ENCODE measurements around the gene PVALB. TPM values are rescaled to one million over a fixed set of nuclear protein-coding genes. Genes with fewer than 3 reads are reported as not detected.

Gene PVALB
- total RNA-seq, 3 donors from 2014 or later (not counting 1 experiment from before 2014, with no cell fraction given): 0.99 TPM; not detected in 2

DNA sequence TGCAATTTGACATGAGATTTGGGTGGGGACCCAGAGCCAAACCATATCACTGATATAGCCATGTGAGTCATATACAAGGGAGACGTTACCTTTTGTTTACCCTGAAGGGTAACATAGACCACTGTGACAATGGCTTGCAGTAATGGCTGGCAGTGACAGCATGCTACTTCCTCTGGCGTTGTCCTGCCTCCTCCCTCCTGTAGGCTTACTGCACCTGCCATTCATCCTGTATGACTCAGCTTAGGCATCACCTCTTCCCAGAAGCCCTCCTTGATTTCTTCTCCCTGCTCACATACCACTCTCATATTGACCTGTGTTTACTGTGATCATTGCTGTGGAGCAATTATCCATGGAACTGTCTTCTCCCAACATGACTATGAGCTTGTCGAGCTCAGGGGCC lies 12.0 kb upstream of the PVALB start:
- Mint-ChIP-seq H3K9me3 (no peaks in the 10 kb centered on the region), H3K36me3 (no peaks in the 10 kb centered on the region), H3K4me3 (no peak overlapping the region), H3K27me3 (ENCODE audit: low read depth in 2 of 2) (peaks cover 0 to 24% of the 10 kb centered on the region in 2 donors), H3K27ac (no peak overlapping the region), H3K4me1 (no peaks in the 10 kb centered on the region)
- Histone ChIP-seq H3K36me3 (ENCODE audit: control insufficient read depth, insufficient read depth, low read length) (no peaks in the 10 kb centered on the region), H3K9me3 (ENCODE audit: control insufficient read depth, insufficient read depth, low read length) (peaks cover 2% of the 10 kb centered on the region), H3K27ac (ENCODE audit: low read length) (no peak overlapping the region), H3K27me3 (ENCODE audit: control insufficient read depth, insufficient read depth, low read length) (no peaks in the 10 kb centered on the region), H3K4me1 (ENCODE audit: control insufficient read depth, insufficient read depth, low read length) (no peaks in the 10 kb centered on the region), H3K4me3 (ENCODE audit: low read length) (no peak overlapping the region)
- intact Hi-C loops (cut with micrococcal nuclease): no loop called here
- WGBS (ENCODE audit: insufficient coverage): 57% methylated on average over 3 of the region's 3 CpGs
- TF ChIP-seq, protein P1, sequence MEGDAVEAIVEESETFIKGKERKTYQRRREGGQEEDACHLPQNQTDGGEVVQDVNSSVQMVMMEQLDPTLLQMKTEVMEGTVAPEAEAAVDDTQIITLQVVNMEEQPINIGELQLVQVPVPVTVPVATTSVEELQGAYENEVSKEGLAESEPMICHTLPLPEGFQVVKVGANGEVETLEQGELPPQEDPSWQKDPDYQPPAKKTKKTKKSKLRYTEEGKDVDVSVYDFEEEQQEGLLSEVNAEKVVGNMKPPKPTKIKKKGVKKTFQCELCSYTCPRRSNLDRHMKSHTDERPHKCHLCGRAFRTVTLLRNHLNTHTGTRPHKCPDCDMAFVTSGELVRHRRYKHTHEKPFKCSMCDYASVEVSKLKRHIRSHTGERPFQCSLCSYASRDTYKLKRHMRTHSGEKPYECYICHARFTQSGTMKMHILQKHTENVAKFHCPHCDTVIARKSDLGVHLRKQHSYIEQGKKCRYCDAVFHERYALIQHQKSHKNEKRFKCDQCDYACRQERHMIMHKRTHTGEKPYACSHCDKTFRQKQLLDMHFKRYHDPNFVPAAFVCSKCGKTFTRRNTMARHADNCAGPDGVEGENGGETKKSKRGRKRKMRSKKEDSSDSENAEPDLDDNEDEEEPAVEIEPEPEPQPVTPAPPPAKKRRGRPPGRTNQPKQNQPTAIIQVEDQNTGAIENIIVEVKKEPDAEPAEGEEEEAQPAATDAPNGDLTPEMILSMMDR (IDR thresholded peaks at IDR 0.05): no peak
- DNase-seq (no peak), ATAC-seq (peak in 1 of 3 donors; percentile 35)

DNA sequence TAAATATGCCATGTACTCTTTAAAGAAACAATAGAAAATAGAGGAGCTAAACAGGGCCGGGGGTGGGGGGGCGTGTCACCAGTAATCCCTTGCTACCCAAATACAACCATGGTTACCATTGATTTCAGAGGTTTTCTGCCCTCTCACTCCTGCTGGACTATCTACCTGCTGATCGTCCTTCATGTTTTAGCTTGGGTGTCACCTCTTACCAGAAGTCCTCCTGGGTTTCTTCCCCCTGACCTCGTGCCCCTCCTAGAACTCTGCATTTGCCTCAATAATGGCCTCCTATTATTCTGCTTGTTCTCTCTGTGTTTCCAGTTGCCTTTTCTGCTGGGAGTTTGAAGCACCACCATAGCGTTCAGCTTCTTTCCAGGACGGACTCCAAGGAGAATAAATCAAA lies 9.4 kb upstream of the PVALB start:
- 84% methylated on average over 6 of the region's 6 CpGs for WGBS (ENCODE audit: insufficient coverage)
- intact Hi-C loops (cut with micrococcal nuclease): no loop called here
- Mint-ChIP-seq H3K9me3 (no peaks in the 10 kb centered on the region), H3K36me3 (no peaks in the 10 kb centered on the region), H3K4me3 (no peak overlapping the region), H3K27ac (no peak overlapping the region), H3K27me3 (ENCODE audit: low read depth in 2 of 2) (peaks cover 0 to 21% of the 10 kb centered on the region in 2 donors), H3K4me1 (no peaks in the 10 kb centered on the region)
- Histone ChIP-seq H3K27me3 (ENCODE audit: control insufficient read depth, insufficient read depth, low read length) (no peaks in the 10 kb centered on the region), H3K4me3 (ENCODE audit: low read length) (no peak overlapping the region), H3K4me1 (ENCODE audit: control insufficient read depth, insufficient read depth, low read length) (no peaks in the 10 kb centered on the region), H3K36me3 (ENCODE audit: control insufficient read depth, insufficient read depth, low read length) (no peaks in the 10 kb centered on the region), H3K27ac (ENCODE audit: low read length) (no peak overlapping the region), H3K9me3 (ENCODE audit: control insufficient read depth, insufficient read depth, low read length) (no peaks in the 10 kb centered on the region)
- TF ChIP-seq, protein P1 (IDR thresholded peaks at IDR 0.05): no peak
- DNase-seq (no peak), ATAC-seq (no peak)

DNA sequence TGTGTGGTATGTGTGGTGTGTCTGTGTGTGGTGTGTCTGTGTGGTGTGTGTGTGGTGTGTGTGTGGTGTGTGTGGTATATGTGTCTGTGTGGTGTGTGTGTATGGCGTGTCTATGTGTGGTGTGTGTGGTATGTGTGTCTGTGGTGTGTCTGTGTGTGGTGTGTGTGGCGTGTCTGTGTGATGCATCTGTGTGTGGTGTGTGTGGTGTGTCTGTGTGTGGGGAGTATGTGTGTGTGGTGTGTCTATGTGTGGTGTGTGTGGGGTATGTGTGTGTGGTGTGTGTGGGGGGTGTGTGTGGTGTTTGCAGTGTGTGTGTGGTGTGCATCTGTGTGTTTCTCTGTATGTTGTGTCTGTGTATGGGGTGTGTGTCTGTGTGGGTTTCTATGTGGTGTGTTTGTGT lies 7.8 kb upstream of the PVALB start:
- H3K9me3 Mint-ChIP-seq: no peaks in the 10 kb centered on the region
- no peak overlapping the region for H3K27ac ChIP-seq (ENCODE audit: low read length)
- peaks cover 14 to 26% of the 10 kb centered on the region in 2 donors for H3K27me3 Mint-ChIP-seq (ENCODE audit: low read depth in 2 of 2)
- H3K9me3 ChIP-seq (ENCODE audit: control insufficient read depth, insufficient read depth, low read length): no peaks in the 10 kb centered on the region
- no peaks in the 10 kb centered on the region for H3K4me1 ChIP-seq (ENCODE audit: control insufficient read depth, insufficient read depth, low read length)
- no peak overlapping the region for H3K4me3 ChIP-seq (ENCODE audit: low read length)
- WGBS (ENCODE audit: insufficient coverage): 80% methylated on average over 2 of the region's 2 CpGs
- H3K36me3 ChIP-seq (ENCODE audit: control insufficient read depth, insufficient read depth, low read length): no peaks in the 10 kb centered on the region
- H3K27me3 ChIP-seq (ENCODE audit: control insufficient read depth, insufficient read depth, low read length): no peaks in the 10 kb centered on the region
- no peak overlapping the region for H3K4me3 Mint-ChIP-seq
- no peaks in the 10 kb centered on the region for H3K36me3 Mint-ChIP-seq
- intact Hi-C loops (cut with micrococcal nuclease): no loop called here
- no peaks in the 10 kb centered on the region for H3K4me1 Mint-ChIP-seq
- no peak overlapping the region for H3K27ac Mint-ChIP-seq
- no peak for DNase-seq
- TF ChIP-seq, protein P1 (IDR thresholded peaks at IDR 0.05): no peak
- peak in 1 of 3 donors; percentile 22 for ATAC-seq

DNA sequence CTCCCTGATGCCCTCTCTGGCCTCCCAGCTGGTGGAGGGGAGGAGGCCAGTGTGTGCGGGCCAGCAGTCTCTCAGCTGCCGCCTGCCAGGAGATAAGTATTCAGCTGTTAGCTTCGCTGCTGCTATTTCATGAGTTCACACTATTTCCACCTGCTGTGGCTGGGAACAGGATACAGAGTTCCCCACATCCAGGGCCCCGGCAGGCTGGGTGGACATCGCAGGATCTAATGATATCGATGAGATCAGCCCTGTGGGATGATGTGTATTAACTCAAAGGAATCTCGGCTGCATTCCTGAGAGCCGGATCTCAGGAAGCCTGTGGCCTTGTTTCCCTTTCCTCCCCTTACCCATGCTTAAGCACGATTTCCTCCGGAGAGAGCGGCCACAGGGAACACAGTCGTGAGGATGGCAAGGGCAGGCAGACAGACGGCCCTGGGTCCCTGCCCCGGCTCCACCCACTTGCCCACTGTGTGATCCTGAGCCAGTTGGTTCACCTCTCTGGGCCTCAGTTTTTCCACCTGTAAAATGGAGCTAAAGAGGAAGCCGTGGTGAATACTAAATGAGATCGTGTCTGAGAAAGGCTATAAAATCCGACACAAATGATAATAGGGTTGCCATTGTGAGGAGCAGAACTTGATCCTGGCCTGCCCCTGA lies 6.5 kb upstream of the PVALB start:
- intact Hi-C loops (cut with micrococcal nuclease): no loop called here
- Mint-ChIP-seq H3K9me3 (no peaks in the 10 kb centered on the region), H3K27me3 (ENCODE audit: low read depth in 2 of 2) (peaks cover 27 to 40% of the 10 kb centered on the region in 2 donors), H3K4me3 (no peak overlapping the region), H3K36me3 (no peaks in the 10 kb centered on the region), H3K4me1 (no peaks in the 10 kb centered on the region), H3K27ac (no peak overlapping the region)
- no peak for DNase-seq
- peaks cover 5% of the 10 kb centered on the region for H3K27me3 ChIP-seq (ENCODE audit: control insufficient read depth, insufficient read depth, low read length)
- no peaks in the 10 kb centered on the region for H3K4me1 ChIP-seq (ENCODE audit: control insufficient read depth, insufficient read depth, low read length)
- TF ChIP-seq, protein P1 (IDR thresholded peaks at IDR 0.05): no peak
- no peaks in the 10 kb centered on the region for H3K9me3 ChIP-seq (ENCODE audit: control insufficient read depth, insufficient read depth, low read length)
- no peaks in the 10 kb centered on the region for H3K36me3 ChIP-seq (ENCODE audit: control insufficient read depth, insufficient read depth, low read length)
- no peak for ATAC-seq
- H3K4me3 ChIP-seq (ENCODE audit: low read length): no peak overlapping the region
- H3K27ac ChIP-seq (ENCODE audit: low read length): no peak overlapping the region
- WGBS (ENCODE audit: insufficient coverage): 69% methylated on average over 14 of the region's 17 CpGs
